LNCaP clone FGC (cell line): ENCODE results near the gene NEBL.

Source experiments
- DNase-seq: peaks from one replicate; pipeline ENCODE4 v3.0.0-alpha.2; 2011; ENCODE audit warnings: low read depth
- H3K4me3 ChIP-seq: 2 replicates; pipeline ENCODE4 v1.5.1; 2011; ENCODE audit warnings: mild to moderate bottlenecking, low read depth, low read length, control low read depth
- CTCF ChIP-seq: IDR thresholded peaks from 2 replicates; pipeline ENCODE4 v1.5.1; 2012; ENCODE audit warnings: mild to moderate bottlenecking; ENCODE audit not compliant: control insufficient read depth, insufficient read depth; ENCODE audit errors: extremely low read depth

The NEBL gene

GRCh38 chr10:20919481-20919880, 22.4 kb upstream of the NEBL start:
- TF ChIP-seq CTCF = no peak
- no peak for DNase-seq

GRCh38 chr10:20916976-20917375, 19.9 kb upstream of the NEBL start:
- no peak overlapping the region for H3K4me3 ChIP-seq
- no peak for TF ChIP-seq CTCF
- no peak for DNase-seq

More at GRCh38 chr10:20919481-20919880, 22.4 kb upstream of the NEBL start:
- H3K4me3 ChIP-seq = no peak overlapping the region

- H3K4me3 ChIP-seq = no peak overlapping the region
These were observed 15.9 kb upstream of the NEBL start for GRCh38 chr10:20912969-20913368.

GRCh38 chr10:20911626-20912025, 14.5 kb upstream of the NEBL start:
- no peak overlapping the region for H3K4me3 ChIP-seq
- no peak for TF ChIP-seq CTCF
- no peak for DNase-seq

More at GRCh38 chr10:20912969-20913368, 15.9 kb upstream of the NEBL start:
- no peak for DNase-seq
- TF ChIP-seq CTCF = no peak

GRCh38 chr10:20909801-20910200, 12.7 kb upstream of the NEBL start:
- H3K4me3 ChIP-seq = no peak overlapping the region
- no peak for TF ChIP-seq CTCF
- no peak for DNase-seq

GRCh38 chr10:20908391-20908790, 11.3 kb upstream of the NEBL start:
- no peak for DNase-seq
- no peak overlapping the region for H3K4me3 ChIP-seq
- TF ChIP-seq CTCF = no peak

GRCh38 chr10:20903635-20904390, 6.7 kb upstream of the NEBL start:
- no peak for DNase-seq
- H3K4me3 ChIP-seq = no peak overlapping the region
- no peak for TF ChIP-seq CTCF
